A549 (cell line): ENCODE results near the gene NUP205.

ENCODE experiments used
- CTCF ChIP-seq: fragments of >200 bp; sonication (Bioruptor Twin); formaldehyde crosslinking; IDR thresholded peaks from 3 replicates; pipeline ENCODE4 v1.5.1; 2016
- RAD21 ChIP-seq, 2 experiments: fragments of >200 bp in 1 of 2; sonication (Bioruptor Twin) in 1 of 2; formaldehyde crosslinking in 1 of 2; IDR thresholded peaks in 1 of 2; conservative IDR thresholded peaks in 1 of 2; 2 replicates in 1 of 2; 3 replicates in 1 of 2; pipeline ENCODE4 v1.6.1; 2012 to 2018; ENCODE audit warnings: inconsistent platforms in 1 of 2
- ZC3H11A ChIP-seq: fragments of 450-650 bp; IDR thresholded peaks from 2 replicates; pipeline ENCODE4 v1.6.1; 2014; ENCODE audit warnings: antibody characterized with exemption, mild to moderate bottlenecking
- TF ChIP-seq, protein P1 (sequence below): fragments of 200-600 bp; sonication (generic); IDR thresholded peaks from 2 replicates; pipeline ENCODE4 v1.6.1; 2016; ENCODE audit warnings: antibody characterized with exemption, mild to moderate bottlenecking, moderate library complexity

DNA sequence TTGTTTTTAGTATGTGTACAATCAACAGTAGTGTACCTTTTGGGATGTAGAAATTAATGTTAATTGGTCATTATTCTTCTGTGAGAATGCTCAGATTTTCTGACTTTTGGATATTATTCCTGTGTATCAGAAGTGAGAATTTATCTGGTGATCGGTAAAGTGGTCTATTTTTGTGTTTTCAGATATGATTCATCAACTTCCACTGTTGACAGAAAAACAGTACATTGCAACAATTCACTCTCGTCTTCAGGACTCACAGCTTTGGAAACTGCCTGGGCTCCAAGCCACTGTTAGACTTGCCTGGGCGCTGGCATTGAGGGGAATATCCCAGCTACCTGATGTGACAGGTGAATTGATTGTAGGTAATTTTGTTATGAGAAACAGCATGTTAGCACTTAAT, 20.9 kb downstream of the NUP205 start:
- TF ChIP-seq ZC3H11A (no peak), CTCF (no peak), RAD21 (conservative IDR thresholded peaks at IDR 0.05 in 1 of 2, IDR thresholded peaks at IDR 0.05 in 1 of 2) (no peak)
- TF ChIP-seq, protein P1, sequence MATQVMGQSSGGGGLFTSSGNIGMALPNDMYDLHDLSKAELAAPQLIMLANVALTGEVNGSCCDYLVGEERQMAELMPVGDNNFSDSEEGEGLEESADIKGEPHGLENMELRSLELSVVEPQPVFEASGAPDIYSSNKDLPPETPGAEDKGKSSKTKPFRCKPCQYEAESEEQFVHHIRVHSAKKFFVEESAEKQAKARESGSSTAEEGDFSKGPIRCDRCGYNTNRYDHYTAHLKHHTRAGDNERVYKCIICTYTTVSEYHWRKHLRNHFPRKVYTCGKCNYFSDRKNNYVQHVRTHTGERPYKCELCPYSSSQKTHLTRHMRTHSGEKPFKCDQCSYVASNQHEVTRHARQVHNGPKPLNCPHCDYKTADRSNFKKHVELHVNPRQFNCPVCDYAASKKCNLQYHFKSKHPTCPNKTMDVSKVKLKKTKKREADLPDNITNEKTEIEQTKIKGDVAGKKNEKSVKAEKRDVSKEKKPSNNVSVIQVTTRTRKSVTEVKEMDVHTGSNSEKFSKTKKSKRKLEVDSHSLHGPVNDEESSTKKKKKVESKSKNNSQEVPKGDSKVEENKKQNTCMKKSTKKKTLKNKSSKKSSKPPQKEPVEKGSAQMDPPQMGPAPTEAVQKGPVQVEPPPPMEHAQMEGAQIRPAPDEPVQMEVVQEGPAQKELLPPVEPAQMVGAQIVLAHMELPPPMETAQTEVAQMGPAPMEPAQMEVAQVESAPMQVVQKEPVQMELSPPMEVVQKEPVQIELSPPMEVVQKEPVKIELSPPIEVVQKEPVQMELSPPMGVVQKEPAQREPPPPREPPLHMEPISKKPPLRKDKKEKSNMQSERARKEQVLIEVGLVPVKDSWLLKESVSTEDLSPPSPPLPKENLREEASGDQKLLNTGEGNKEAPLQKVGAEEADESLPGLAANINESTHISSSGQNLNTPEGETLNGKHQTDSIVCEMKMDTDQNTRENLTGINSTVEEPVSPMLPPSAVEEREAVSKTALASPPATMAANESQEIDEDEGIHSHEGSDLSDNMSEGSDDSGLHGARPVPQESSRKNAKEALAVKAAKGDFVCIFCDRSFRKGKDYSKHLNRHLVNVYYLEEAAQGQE, result no peak
